GM12875 (cell line): ENCODE results near the gene MIA2.

Source experiments
- H3K4me3 ChIP-seq: one replicate; pipeline ENCODE4 v1.5.1; 2011; ENCODE audit warnings: low read depth, low read length, control low read depth
- CTCF ChIP-seq: IDR thresholded peaks from 2 replicates; pipeline ENCODE4 v1.5.1; 2011; ENCODE audit warnings: low read depth, mild to moderate bottlenecking, control low read depth, inconsistent platforms, low read length, moderate library complexity, borderline replicate concordance; ENCODE audit not compliant: insufficient read depth

The MIA2 gene

DNA sequence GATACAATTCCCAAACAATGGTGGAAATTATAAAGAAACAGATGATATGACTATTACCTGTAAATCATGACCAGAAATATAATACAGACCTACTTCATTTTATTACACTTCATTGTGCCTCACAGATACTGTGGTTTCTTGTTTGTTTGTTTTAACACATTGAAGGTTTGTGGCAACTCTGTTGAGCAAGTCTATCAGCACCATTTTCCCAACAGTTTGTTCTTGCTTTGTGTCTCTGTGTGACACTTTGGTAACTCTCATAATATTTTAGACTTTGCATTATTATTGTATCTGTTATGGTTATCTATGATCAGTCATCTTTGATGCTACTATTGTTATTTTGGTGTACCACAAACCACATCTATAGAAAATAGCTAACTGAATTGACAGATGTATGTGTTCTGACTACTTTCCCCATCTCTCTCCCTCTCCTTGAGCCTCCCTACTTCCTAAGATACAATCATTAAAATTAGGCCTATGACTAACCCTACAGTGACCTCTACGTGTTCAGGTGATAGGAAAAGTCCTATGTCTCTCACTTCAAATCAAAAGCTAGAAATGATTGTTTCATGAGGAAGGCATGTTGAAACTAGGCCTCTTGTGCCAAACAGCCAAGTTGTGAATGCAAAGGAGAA lies 149.4 kb downstream of the MIA2 start:
- TF ChIP-seq CTCF: no peak
- no peak overlapping the region for H3K4me3 ChIP-seq

- H3K4me3 ChIP-seq: no peak overlapping the region
- no peak for TF ChIP-seq CTCF
Measured at GRCh38 chr14:39383741-39384140, 150.0 kb downstream of the MIA2 start.

GRCh38 chr14:39384177-39384576 lies 150.5 kb downstream of the MIA2 start:
- no peak for TF ChIP-seq CTCF
- H3K4me3 ChIP-seq: no peak overlapping the region

GRCh38 chr14:39393289-39393688 lies 159.6 kb downstream of the MIA2 start:
- H3K4me3 ChIP-seq: no peak overlapping the region
- no peak for TF ChIP-seq CTCF

- H3K4me3 ChIP-seq: no peak overlapping the region
- no peak for TF ChIP-seq CTCF
Measured at GRCh38 chr14:39395555-39396254, 162.0 kb downstream of the MIA2 start.

DNA sequence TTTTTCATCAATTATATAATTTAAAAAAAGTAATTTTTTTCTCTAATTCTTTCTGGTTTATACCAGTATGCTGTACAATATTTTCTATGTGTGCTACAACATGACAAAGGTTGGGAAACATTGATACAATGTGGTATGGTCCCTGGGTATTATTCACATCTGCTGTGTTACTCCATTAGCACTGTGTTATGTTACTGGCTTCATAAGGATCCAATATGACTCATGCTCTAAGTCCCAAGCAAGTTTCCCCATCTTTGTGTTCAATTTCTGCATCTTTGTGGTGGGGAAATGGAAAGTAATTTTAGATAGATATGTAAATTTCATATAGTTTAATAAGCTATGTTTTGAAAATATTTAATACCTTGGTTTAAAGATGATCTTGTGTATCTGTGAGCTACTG lies 162.7 kb downstream of the MIA2 start:
- no peak overlapping the region for H3K4me3 ChIP-seq
- TF ChIP-seq CTCF: no peak

DNA sequence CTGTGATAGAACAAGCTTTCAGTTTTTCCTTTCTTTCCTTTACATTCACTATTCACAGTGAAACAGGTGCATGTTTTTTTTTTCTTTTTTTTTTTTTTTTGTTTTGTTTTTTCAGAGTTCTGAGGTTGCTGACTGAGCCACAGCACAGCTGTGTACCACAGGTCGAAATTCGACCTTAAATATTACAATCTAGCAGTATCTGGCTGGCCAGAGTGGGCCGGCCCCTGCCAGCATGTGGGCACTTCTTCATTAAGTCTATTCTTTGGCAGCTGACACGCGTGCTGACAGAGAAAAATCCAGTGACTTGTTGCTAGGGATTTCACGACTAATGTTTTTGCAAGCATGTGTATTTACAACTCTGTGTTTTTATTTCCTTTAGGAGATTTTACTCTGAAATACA lies 164.7 kb downstream of the MIA2 start:
- no peak overlapping the region for H3K4me3 ChIP-seq
- no peak for TF ChIP-seq CTCF
